HG03045 (cell line): Measurements from ENCODE around the gene ADCYAP1.
"Not testable (repeated sequence)": the region's sequence is repeated elsewhere in the genome, so short reads cannot be mapped to it uniquely, and the experiment has no call there.

ENCODE experiments used
- ATAC-seq: cut with Tn5 transposase; IDR thresholded peaks from one replicate; pipeline ENCODE4 v1.9.1; 2021; ENCODE audit warnings: mild to moderate bottlenecking, moderate library complexity; ENCODE audit not compliant: unreplicated experiment

Gene ADCYAP1

GRCh38 chr18:904218-905090, at the start of gene ADCYAP1:
Gene ADCYAP1, plus strand, starts transcription at chr18:904871. Its CDS starts 516 bp downstream, at chr18:905387.
- ATAC-seq, result no peak

DNA sequence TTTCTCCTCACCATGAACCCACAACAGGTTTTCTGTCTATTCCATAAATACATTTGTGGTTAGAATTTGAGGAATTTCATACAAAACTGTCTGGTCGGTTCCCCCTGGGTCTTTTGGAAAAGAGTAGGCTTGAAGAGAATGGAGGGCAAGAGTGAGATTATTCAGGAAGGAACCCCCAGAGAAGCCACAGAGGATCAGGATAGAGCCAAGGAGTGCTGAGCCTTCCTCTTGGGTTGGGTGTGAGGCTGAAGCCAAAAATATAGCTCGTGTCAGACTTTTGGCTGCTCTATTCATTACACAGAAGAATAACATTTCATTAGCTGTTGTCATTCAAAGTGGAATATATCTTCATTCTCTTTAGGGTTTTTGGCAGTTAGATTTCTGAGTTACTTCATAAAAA, 46.7 kb upstream of the ADCYAP1 start:
- no peak for ATAC-seq

DNA sequence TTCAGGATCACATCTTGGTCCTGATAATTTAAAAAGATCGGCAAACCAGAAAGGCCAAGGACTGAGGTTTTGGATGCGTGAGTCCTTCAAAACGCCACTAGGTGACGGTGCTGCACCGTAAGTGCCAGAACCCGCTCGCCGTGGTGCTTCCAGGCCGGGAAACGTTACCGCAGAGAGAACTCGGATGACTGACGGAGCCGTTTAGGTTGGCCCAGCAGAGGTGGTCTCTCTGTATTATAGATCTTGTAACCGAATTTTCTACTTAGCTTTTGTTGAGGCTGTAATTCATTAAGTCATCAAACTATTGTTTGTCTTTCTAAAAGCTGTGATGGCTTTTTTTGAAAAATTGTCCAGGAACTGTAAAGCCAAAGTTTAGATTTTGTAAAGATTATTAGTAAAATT, 39.8 kb upstream of the ADCYAP1 start:
- peak; percentile 81 for ATAC-seq

DNA sequence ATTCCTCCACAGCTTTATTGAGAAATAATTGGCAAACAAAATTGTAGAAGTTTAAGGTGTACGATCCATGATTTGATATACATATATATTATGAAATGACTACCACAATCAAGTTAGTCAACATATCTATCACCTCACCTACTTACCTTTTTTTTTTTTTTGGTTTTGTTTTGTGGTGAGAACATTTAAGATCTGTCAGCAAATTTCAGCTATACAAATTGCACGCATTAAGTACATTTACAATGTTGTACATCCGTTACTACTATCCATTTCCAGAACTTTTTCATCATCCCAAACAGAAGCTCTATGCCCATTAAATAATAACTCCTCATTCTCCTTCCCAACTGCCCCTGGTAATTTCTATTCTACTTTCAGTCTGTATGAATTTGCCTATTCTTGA, 37.4 kb upstream of the ADCYAP1 start:
- ATAC-seq, result no peak

DNA sequence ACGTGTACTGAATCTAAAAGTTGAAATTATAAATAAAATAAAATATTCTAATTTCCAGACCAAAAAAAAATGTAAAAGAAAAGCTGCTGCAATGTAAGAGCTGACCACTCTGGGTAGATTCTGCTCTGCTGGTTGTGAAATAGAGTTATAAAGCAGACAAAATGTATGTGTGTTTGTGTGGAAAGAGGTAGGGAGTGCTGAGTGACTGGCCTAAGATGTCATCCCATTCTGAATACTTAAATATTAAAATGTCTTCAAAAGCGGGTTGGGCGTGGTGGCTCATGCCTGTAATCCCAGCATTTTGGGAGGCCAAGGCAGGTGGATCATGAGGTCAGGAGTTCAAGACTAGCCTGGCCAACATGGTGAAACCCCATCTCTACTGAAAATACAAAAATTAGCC, 31.2 kb upstream of the ADCYAP1 start:
- not testable (repeated sequence) for ATAC-seq

GRCh38 chr18:875912-876311, 28.8 kb upstream of the ADCYAP1 start:
- ATAC-seq, result no peak

- no peak for ATAC-seq
Observed at GRCh38 chr18:877238-877637, 27.4 kb upstream of the ADCYAP1 start.

- ATAC-seq, result no peak
Observed at GRCh38 chr18:886076-886475, 18.6 kb upstream of the ADCYAP1 start.

GRCh38 chr18:887716-888115, 17.0 kb upstream of the ADCYAP1 start:
- no peak for ATAC-seq

DNA sequence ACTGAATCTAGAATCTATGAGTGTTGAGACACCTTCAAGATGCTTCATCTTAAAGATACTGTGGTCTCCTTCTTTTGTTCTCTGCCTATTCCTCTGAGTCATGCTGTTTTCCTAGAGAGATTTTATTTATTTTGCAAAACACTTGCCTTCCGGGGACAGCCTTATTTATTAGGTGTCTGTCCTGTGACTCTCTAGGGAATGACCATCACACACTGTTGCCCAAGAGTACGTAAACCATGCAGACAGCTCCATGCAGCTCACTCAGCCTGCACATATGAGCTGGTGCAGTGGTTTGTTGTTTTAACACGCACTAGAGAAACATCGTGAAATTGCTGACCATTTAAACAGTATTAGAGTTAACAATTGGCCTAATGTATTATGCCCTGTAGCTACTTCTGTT, 12.4 kb upstream of the ADCYAP1 start:
- no peak for ATAC-seq

- no peak for ATAC-seq
Observed at GRCh38 chr18:896315-896714, 8.4 kb upstream of the ADCYAP1 start.

DNA sequence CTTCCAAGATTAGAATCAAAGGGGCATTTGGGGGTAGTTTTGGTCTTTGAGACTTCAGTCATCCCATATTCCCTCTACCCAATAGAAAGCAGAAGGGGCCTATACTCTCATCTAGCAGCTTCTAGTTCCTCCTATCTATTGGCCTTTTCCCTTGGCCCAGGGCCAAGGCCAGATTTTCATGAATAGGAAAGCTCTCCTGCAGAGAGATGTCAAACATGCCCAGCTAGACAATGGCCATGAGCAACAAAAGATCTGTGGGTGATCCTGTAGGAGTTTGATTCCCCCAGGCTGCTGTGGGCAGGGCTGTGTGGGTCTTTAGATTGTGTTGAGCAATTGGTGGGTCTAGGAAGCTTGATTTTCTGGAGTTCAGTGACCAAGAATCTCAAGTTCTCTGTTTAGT, 2.9 kb upstream of the ADCYAP1 start:
- ATAC-seq, result no peak

- ATAC-seq, result no peak
Observed at GRCh38 chr18:902229-902628, 2.4 kb upstream of the ADCYAP1 start.

- no peak for ATAC-seq
Observed at GRCh38 chr18:903701-904100, 970 bp upstream of the ADCYAP1 start.

DNA sequence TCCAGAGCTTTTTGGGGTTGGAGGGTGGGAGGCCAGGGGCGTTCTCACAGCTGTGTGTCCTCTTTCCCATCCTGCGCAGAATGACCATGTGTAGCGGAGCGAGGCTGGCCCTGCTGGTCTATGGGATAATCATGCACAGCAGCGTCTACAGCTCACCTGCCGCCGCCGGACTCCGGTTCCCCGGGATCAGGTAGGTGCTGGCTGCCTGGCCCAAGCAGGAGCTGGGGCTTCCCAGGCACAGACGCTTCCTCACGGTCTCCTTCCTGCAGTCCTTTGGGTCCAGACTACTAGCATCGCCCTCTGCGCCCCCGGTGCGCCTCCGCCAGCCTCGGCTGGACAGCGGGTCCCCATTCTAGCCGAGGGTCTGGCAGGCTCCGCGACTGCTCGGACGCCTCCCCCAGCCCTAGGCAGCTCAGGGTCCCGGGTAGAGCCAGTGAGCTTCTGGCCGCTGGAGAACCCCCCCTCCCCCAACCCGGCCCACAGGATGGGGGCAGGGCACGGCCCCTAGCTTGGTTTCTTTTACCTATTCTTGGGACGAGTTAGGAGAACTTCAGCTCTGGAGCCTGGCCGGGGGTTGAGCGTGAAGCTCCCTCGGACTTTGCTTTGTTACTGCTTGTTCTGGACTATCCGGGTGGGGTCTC, 756 bp downstream of the ADCYAP1 start:
- ATAC-seq, result no peak

DNA sequence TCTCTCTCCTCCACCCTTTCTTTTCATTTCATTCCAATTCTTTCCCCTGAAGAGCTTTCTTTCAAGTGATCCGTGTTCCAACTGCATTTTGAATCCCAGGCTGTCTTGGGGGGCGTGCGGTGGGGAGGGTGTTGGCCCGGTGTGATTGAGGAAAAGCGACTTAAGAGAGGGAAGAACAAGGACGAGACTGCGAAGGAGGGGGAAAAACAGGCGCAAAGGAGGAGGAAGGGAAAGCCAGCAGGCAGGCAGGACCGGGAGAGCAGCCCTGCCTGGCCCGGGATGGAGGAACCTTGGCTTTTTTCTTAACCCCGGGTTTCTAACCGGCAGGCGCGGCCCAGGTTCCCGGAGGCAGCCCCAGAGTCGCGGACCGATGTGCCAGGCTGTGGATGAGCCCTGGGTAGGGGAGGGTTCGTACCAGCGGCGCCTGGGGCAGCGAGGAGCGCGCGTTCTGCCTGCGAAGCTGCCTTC, 1.3 kb downstream of the ADCYAP1 start:
- ATAC-seq, result no peak

GRCh38 chr18:906416-907114, 1.9 kb downstream of the ADCYAP1 start:
- no peak for ATAC-seq

DNA sequence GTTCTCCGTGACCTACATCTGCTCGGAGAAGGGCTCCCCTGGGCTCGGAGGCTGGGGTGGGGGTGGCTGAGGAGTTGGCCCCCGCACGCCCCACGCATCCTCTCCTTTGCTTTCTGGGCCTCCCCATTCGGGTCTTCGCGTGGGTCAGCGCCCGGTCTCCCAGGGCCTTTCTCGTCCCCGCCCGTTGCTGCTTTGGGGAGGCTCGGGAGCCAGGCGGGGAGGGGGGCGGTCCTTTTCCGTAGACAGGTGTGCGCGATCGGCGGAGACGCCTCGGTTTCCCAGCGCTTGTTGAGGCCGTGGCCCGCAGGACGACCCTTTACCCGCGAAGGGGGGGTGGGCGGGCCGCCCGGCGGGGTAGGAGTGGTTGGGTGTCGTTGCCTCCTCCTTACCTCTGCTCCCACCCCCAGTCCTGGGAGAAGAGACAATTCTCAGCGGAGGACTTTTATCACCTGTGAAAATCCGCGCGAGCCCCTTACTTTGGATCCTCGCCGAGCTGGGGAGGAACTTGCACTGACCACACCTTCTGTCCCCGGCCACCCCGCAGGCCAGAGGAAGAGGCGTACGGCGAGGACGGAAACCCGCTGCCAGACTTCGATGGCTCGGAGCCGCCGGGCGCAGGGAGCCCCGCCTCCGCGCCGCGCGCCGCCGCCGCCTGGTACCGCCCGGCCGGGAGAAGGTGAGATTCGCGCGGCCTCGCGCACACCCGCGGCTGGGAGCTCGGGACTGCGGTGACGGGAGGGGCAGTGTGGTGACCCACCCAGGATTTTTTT, 2.6 kb downstream of the ADCYAP1 start:
- ATAC-seq, result no peak

GRCh38 chr18:907885-908757, 3.5 kb downstream of the ADCYAP1 start:
- no peak for ATAC-seq
